H9 (cell line): ENCODE data around the gene CRY1. TPM values are rescaled to one million over a fixed set of nuclear protein-coding genes. Genes with fewer than 3 reads are reported as not detected.

Experiments used
- DNase-seq: peaks from one replicate; pipeline ENCODE4 v3.0.0-alpha.2; 2017
- H2AFZ ChIP-seq: one replicate; pipeline ENCODE4 v1.6.1; 2013; ENCODE audit warnings: mild to moderate bottlenecking, low read length, control low read depth, moderate library complexity
- H2AK5ac ChIP-seq: 2 replicates; pipeline ENCODE4 v1.6.1; 2013; ENCODE audit warnings: low read length, control low read depth, mixed read lengths; ENCODE audit not compliant: insufficient read length
- H2BK120ac ChIP-seq: one replicate; pipeline ENCODE4 v1.6.1; 2013; ENCODE audit warnings: low read depth, mild to moderate bottlenecking, low read length, control low read depth, inconsistent platforms; ENCODE audit not compliant: poor library complexity, severe bottlenecking
- H2BK12ac ChIP-seq: 2 replicates; pipeline ENCODE4 v1.6.1; 2013; ENCODE audit warnings: low read length, control low read depth, mixed read lengths, low read depth; ENCODE audit not compliant: insufficient read length
- H2BK15ac ChIP-seq: 2 replicates; pipeline ENCODE4 v1.6.1; 2013; ENCODE audit warnings: low read depth, low read length, control low read depth
- H2BK20ac ChIP-seq: one replicate; pipeline ENCODE4 v1.6.1; 2013; ENCODE audit warnings: low read depth, mild to moderate bottlenecking, low read length, control low read depth, inconsistent platforms; ENCODE audit not compliant: poor library complexity, severe bottlenecking
- H2BK5ac ChIP-seq: 2 replicates; pipeline ENCODE4 v1.6.1; 2013; ENCODE audit warnings: low read length, control low read depth, mixed read lengths; ENCODE audit not compliant: insufficient read length
- H3K14ac ChIP-seq: 2 replicates; pipeline ENCODE4 v1.6.1; 2013; ENCODE audit warnings: low read length, control low read depth; ENCODE audit not compliant: insufficient read depth
- H3K18ac ChIP-seq: 2 replicates; pipeline ENCODE4 v1.6.1; 2013; ENCODE audit warnings: low read depth, mild to moderate bottlenecking, mixed read lengths, low read length, control low read depth; ENCODE audit not compliant: insufficient read length
- H3K23ac ChIP-seq: 2 replicates; pipeline ENCODE4 v1.6.1; 2013; ENCODE audit warnings: low read length, control low read depth, mixed read lengths, low read depth; ENCODE audit not compliant: insufficient read length
- H3K23me2 ChIP-seq: 2 replicates; pipeline ENCODE4 v1.6.1; 2013; ENCODE audit warnings: low read depth, mild to moderate bottlenecking, mixed read lengths, low read length, control low read depth; ENCODE audit not compliant: insufficient read length, poor library complexity, severe bottlenecking
- H3K27ac ChIP-seq: 2 replicates; pipeline ENCODE4 v1.5.1; 2013; ENCODE audit warnings: low read length, control low read depth, mixed read lengths, low read depth; ENCODE audit not compliant: insufficient read length
- H3K27me3 ChIP-seq: 2 replicates; pipeline ENCODE4 v1.6.1; 2013; ENCODE audit warnings: low read length, control low read depth, inconsistent platforms; ENCODE audit not compliant: insufficient read depth
- H3K4ac ChIP-seq: 2 replicates; pipeline ENCODE4 v1.6.1; 2013; ENCODE audit warnings: low read depth, mild to moderate bottlenecking, control low read depth, inconsistent platforms, low read length, moderate library complexity
- H3K4me1 ChIP-seq: 2 replicates; pipeline ENCODE4 v1.6.1; 2013; ENCODE audit warnings: low read length, control low read depth, inconsistent platforms; ENCODE audit not compliant: insufficient read depth
- H3K4me2 ChIP-seq: 2 replicates; pipeline ENCODE4 v1.6.1; 2013; ENCODE audit warnings: low read length, control low read depth, mixed read lengths; ENCODE audit not compliant: insufficient read length, insufficient read depth
- H3K56ac ChIP-seq: 2 replicates; pipeline ENCODE4 v1.6.1; 2013; ENCODE audit warnings: low read depth, mild to moderate bottlenecking, mixed read lengths, low read length, control low read depth; ENCODE audit not compliant: insufficient read length
- H3K79me1 ChIP-seq: 2 replicates; pipeline ENCODE4 v1.6.1; 2013; ENCODE audit warnings: low read depth, mild to moderate bottlenecking, moderate library complexity, low read length, control low read depth, inconsistent platforms; ENCODE audit not compliant: insufficient read depth, poor library complexity, severe bottlenecking
- H3K79me2 ChIP-seq: 2 replicates; pipeline ENCODE4 v1.6.1; 2013; ENCODE audit warnings: low read length, control low read depth, inconsistent platforms; ENCODE audit not compliant: insufficient read depth
- H3K9ac ChIP-seq: 2 replicates; pipeline ENCODE4 v1.6.1; 2013; ENCODE audit warnings: low read length, control low read depth, mixed read lengths; ENCODE audit not compliant: insufficient read length; ENCODE audit errors: extremely low read depth
- H3K9me3 ChIP-seq: one replicate; pipeline ENCODE4 v1.6.1; 2013; ENCODE audit warnings: low read depth, low read length, inconsistent platforms; ENCODE audit not compliant: control insufficient read depth
- H3T11ph ChIP-seq: one replicate; pipeline ENCODE4 v1.6.1; 2013; ENCODE audit warnings: mild to moderate bottlenecking, low read length, control low read depth, inconsistent platforms
- H4K20me1 ChIP-seq: one replicate; pipeline ENCODE4 v1.6.1; 2013; ENCODE audit not compliant: control insufficient read depth, insufficient read length, insufficient read depth
- H4K5ac ChIP-seq: 2 replicates; pipeline ENCODE4 v1.6.1; 2013; ENCODE audit warnings: low read depth, mild to moderate bottlenecking, mixed read lengths, low read length, control low read depth; ENCODE audit not compliant: insufficient read length
- H4K8ac ChIP-seq: replicated peaks from 2 replicates; pipeline ENCODE4 v1.6.1; 2013; ENCODE audit warnings: low read length, control low read depth, mixed read lengths, low read depth; ENCODE audit not compliant: insufficient read length
- H4K91ac ChIP-seq: 2 replicates; pipeline ENCODE4 v1.6.1; 2013; ENCODE audit warnings: low read depth, mild to moderate bottlenecking, moderate library complexity, mixed read lengths, low read length, control low read depth; ENCODE audit not compliant: insufficient read length
- H3K27ac Mint-ChIP-seq, 3 experiments: 2 replicates in 2 of 3; 3 replicates in 1 of 3; pipeline ENCODE4 v1.8.0; 2020 to 2021; ENCODE audit warnings: mixed read lengths in 3 of 3, mild to moderate bottlenecking in 1 of 3, moderate library complexity in 1 of 3
- H3K27me3 Mint-ChIP-seq: 2 replicates; pipeline ENCODE4 v1.8.0; 2021; ENCODE audit warnings: low read depth, mild to moderate bottlenecking, moderate library complexity, mixed read lengths
- H3K36me3 Mint-ChIP-seq, 3 experiments: 2 replicates in 2 of 3; 3 replicates in 1 of 3; pipeline ENCODE4 v1.8.0; 2020 to 2021; ENCODE audit warnings: low read depth in 3 of 3, mixed read lengths in 3 of 3; ENCODE audit not compliant: insufficient read depth in 1 of 3
- H3K4me1 Mint-ChIP-seq, 2 experiments: 2 replicates each; pipeline ENCODE4 v1.8.0; 2020; ENCODE audit warnings: mixed read lengths in 2 of 2
- H3K4me3 Mint-ChIP-seq, 2 experiments: 2 replicates in 1 of 2; 3 replicates in 1 of 2; pipeline ENCODE4 v1.8.0; 2020 to 2021; ENCODE audit warnings: mild to moderate bottlenecking in 2 of 2, mixed read lengths in 2 of 2, moderate library complexity in 1 of 2
- H3K9me3 Mint-ChIP-seq, 2 experiments: 2 replicates in 1 of 2; 3 replicates in 1 of 2; pipeline ENCODE4 v1.8.0; 2020; ENCODE audit warnings: mild to moderate bottlenecking in 2 of 2, mixed read lengths in 2 of 2, moderate library complexity in 1 of 2
- WGBS: extraction: QIAGEN DNeasy Blood & Tissue Kit; methylation state at CpG from one replicate; pipeline ENCODE4 v1.1.7; 2013; ENCODE audit warnings: missing lambda C conversion rate, low lambda C conversion rate, mixed read lengths; ENCODE audit not compliant: insufficient read length; ENCODE audit errors: extremely low coverage; 5-methylcytosine and 5-hydroxymethylcytosine counted together
- total RNA-seq: library from RNA; stranded (reverse); gene quantifications from 2 replicates; pipeline ENCODE4 v1.2.1, GENCODE V29; 2021
- TF ChIP-seq, protein P1 (sequence below): fragments of 200-600 bp; sonication (generic); conservative IDR thresholded peaks from 3 replicates; pipeline ENCODE4 v1.8.0; 2021; ENCODE audit warnings: antibody characterized with exemption, mild to moderate bottlenecking

CRY1 gene
- total RNA-seq, 1 experiment from 2014 or later = 23.5 TPM

DNA sequence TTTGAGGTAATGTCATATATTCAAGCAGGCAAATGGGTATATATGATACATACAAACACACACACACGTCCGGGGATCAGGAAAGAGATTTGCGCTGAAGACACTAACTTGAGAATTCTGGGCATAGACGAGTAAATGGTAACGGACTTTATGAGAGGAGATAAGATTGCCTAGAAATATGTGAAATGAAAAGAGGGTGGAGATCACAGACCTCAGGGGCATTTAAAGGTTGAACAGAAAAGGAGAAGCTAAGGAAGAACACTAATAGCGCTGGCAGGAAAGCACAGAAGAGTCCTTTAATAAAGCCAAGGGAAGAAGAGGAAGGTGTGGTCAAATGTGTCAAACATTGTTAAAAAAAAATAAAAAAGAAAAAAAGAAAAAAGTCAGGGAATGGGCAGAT lies 13.1 kb downstream of the CRY1 start:
- no peak for DNase-seq
- no peak overlapping the region for H3K4ac ChIP-seq
- H3K4me1 ChIP-seq = no peaks in the 10 kb centered on the region
- WGBS = no CpG with 5 or more reads among the region's 6 CpGs
- Mint-ChIP-seq H3K4me3 (no peak overlapping the region), H3K9me3 (peaks cover 11 to 19% of the 10 kb centered on the region in 2 experiments), H3K27me3 (peaks cover 2% of the 10 kb centered on the region; the same call in 1 of the 2 replicates), H3K4me1 (peaks cover 6% of the 10 kb centered on the region in 2 experiments), H3K36me3 (peaks cover 6 to 11% (median 9%) of the 10 kb centered on the region in 3 experiments; a peak in 6 of 7 replicates), H3K27ac (no peak overlapping the region)
- H4K8ac ChIP-seq = no peak overlapping the region
- no peaks in the 10 kb centered on the region for H3K79me2 ChIP-seq
- no peak overlapping the region for H3K9ac ChIP-seq
- H3K23ac ChIP-seq = no peak overlapping the region
- H3K4me2 ChIP-seq = no peak overlapping the region
- H3K14ac ChIP-seq = no peak overlapping the region
- H3K27me3 ChIP-seq = no peaks in the 10 kb centered on the region
- H3K27ac ChIP-seq = no peak overlapping the region
- H2BK12ac ChIP-seq = no peak overlapping the region
- H2BK15ac ChIP-seq = no peak overlapping the region
- no peak overlapping the region for H3K18ac ChIP-seq
- H3K9me3 ChIP-seq = no peaks in the 10 kb centered on the region
- H4K5ac ChIP-seq = no peak overlapping the region
- no peaks in the 10 kb centered on the region for H3K23me2 ChIP-seq
- H2AFZ ChIP-seq = no peak overlapping the region
- TF ChIP-seq, protein P1, sequence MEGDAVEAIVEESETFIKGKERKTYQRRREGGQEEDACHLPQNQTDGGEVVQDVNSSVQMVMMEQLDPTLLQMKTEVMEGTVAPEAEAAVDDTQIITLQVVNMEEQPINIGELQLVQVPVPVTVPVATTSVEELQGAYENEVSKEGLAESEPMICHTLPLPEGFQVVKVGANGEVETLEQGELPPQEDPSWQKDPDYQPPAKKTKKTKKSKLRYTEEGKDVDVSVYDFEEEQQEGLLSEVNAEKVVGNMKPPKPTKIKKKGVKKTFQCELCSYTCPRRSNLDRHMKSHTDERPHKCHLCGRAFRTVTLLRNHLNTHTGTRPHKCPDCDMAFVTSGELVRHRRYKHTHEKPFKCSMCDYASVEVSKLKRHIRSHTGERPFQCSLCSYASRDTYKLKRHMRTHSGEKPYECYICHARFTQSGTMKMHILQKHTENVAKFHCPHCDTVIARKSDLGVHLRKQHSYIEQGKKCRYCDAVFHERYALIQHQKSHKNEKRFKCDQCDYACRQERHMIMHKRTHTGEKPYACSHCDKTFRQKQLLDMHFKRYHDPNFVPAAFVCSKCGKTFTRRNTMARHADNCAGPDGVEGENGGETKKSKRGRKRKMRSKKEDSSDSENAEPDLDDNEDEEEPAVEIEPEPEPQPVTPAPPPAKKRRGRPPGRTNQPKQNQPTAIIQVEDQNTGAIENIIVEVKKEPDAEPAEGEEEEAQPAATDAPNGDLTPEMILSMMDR = no peak
- H3K79me1 ChIP-seq = no peaks in the 10 kb centered on the region
- H3T11ph ChIP-seq = no peak overlapping the region
- no peaks in the 10 kb centered on the region for H4K20me1 ChIP-seq
- H4K91ac ChIP-seq = no peak overlapping the region
- H2BK120ac ChIP-seq = no peak overlapping the region
- H2BK5ac ChIP-seq = no peak overlapping the region
- no peak overlapping the region for H2BK20ac ChIP-seq
- no peak overlapping the region for H2AK5ac ChIP-seq
- H3K56ac ChIP-seq = no peak overlapping the region
